Activated B cell treated with CpG ODN at 0.5 μM for 24 hours (primary cell): ENCODE measurements around the gene PCBP1. TPM values are rescaled to one million over a fixed set of nuclear protein-coding genes. Genes with fewer than 3 reads are reported as not detected.
"Not testable (repeated sequence)": the region's sequence is repeated elsewhere in the genome, so short reads cannot be mapped to it uniquely, and the experiment has no call there.

Experiments used
- ATAC-seq: fragments of 200-7000 bp; cut with Tn5 transposase; one replicate; pipeline ENCODE4 v1.10.0; 2021; ENCODE audit warnings: low read depth, mild to moderate bottlenecking, moderate library complexity
- CTCF ChIA-PET: fragments of 350-600 bp; sonication (Branson Sonifier 250); formaldehyde crosslinking; loops from one replicate; lab custom pipeline; 2021; ENCODE audit warnings: antibody characterized with exemption; lab: Charles Lee
- POLR2A ChIA-PET: fragments of 350-600 bp; sonication (Branson Sonifier 250); formaldehyde crosslinking; loops from one replicate; lab custom pipeline; 2021; ENCODE audit warnings: antibody characterized with exemption; lab: Charles Lee
- DNase-seq: peaks from one replicate; pipeline ENCODE4 v3.0.0; 2022
- H3K27ac Mint-ChIP-seq: one replicate; pipeline ENCODE4 v1.8.0; 2020; ENCODE audit warnings: mixed read lengths
- H3K27me3 Mint-ChIP-seq: one replicate; pipeline ENCODE4 v1.8.0; 2021; ENCODE audit warnings: mixed read lengths
- H3K36me3 Mint-ChIP-seq: one replicate; pipeline ENCODE4 v1.8.0; 2021; ENCODE audit warnings: low read depth, mixed read lengths
- H3K4me1 Mint-ChIP-seq: one replicate; pipeline ENCODE4 v1.8.0; 2021; ENCODE audit warnings: mixed read lengths
- H3K4me3 Mint-ChIP-seq: one replicate; pipeline ENCODE4 v1.8.0; 2020; ENCODE audit warnings: mild to moderate bottlenecking, mixed read lengths
- H3K9me3 Mint-ChIP-seq: one replicate; pipeline ENCODE4 v1.8.0; 2020; ENCODE audit warnings: mixed read lengths
- intact Hi-C: fragments of 100-400 bp; cut with micrococcal nuclease; formaldehyde crosslinking; loops from one replicate; pipeline ENCODE4 v1.15.1; 2024
- total RNA-seq: library from RNA; stranded (reverse); gene quantifications from 2 replicates; pipeline ENCODE4 v1.2.3, GENCODE V29; 2022
- TF ChIP-seq, protein P1 (sequence below): fragments of 200-600 bp; IDR thresholded peaks from one replicate; pipeline ENCODE4 v1.8.0; 2022; ENCODE audit warnings: antibody characterized with exemption, mild to moderate bottlenecking

The PCBP1 gene
- total RNA-seq, 1 donor from 2014 or later, result 370 TPM

DNA sequence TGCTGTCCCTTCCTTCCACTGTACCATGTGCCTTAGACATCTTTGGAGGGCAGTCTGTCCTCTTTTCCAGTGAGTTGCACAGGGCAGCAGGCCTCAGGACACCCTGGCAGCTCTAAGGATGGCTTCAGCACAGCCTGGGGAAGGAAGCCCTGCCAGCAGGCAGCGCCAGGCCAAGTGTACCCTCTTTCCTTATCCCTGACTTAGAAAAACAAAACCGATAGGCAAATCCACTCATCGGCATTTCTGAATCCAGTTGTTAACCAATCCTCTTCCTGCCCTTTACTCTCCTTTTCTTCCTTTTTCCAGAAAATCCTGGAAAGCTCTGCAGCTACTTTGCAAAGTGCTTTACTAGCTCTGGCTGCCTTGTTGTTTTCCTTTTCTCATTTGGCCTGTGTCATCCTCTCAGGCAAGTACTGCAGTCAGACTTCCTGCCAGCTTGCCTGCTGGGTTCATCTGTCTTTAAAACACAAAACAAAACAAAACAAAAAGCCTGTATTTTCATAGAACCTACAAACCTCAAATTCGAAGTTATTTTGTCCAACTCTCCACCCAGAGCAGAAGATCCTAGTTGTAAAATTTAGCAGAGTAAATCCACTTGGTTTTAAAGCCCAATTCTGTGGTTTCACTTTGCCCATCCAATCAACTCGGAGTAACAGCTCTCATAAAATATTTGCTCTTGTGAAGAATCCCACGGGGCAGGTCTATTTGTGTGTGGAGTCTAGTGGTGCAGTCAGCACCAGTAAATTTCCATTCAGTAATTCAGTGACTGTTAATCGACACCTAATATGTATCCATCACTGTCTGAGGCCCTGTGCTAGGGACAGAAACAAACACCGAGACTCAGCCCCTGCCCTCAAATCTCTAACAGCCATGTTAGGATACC lies 45.2 kb downstream of the PCBP1 start:
- ChIA-PET POLR2A (interaction anchor here (0.5 to 15.1 kb wide), 11 partner anchors 8 to 218 kb away, joined by 3 to 976 read pairs (median 33); partner anchors contain the start of genes C2orf42, MXD1, PCBP1 and SNRPG), CTCF (interaction anchor here (1.0 to 3.0 kb wide), 7 partner anchors 8 to 219 kb away, joined by 3 to 17 read pairs (median 9); no protein-coding TSS in a partner anchor)
- TF ChIP-seq, protein P1, sequence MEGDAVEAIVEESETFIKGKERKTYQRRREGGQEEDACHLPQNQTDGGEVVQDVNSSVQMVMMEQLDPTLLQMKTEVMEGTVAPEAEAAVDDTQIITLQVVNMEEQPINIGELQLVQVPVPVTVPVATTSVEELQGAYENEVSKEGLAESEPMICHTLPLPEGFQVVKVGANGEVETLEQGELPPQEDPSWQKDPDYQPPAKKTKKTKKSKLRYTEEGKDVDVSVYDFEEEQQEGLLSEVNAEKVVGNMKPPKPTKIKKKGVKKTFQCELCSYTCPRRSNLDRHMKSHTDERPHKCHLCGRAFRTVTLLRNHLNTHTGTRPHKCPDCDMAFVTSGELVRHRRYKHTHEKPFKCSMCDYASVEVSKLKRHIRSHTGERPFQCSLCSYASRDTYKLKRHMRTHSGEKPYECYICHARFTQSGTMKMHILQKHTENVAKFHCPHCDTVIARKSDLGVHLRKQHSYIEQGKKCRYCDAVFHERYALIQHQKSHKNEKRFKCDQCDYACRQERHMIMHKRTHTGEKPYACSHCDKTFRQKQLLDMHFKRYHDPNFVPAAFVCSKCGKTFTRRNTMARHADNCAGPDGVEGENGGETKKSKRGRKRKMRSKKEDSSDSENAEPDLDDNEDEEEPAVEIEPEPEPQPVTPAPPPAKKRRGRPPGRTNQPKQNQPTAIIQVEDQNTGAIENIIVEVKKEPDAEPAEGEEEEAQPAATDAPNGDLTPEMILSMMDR, result no peak
- no peaks in the 10 kb centered on the region for H3K9me3 Mint-ChIP-seq
- peak overlapping the region; percentile 92 for H3K4me3 Mint-ChIP-seq
- peak overlapping the region; percentile 99 for H3K27ac Mint-ChIP-seq
- peaks cover 72% of the 10 kb centered on the region for H3K4me1 Mint-ChIP-seq
- DNase-seq (no peak), ATAC-seq (peak; percentile 72)
- intact Hi-C loops, result loop anchor here (1.0 to 2.0 kb wide), 4 partner anchors 8 to 46 kb away; partner anchors contain the start of gene PCBP1
- H3K27me3 Mint-ChIP-seq, result no peaks in the 10 kb centered on the region
- H3K36me3 Mint-ChIP-seq, result peaks cover 4% of the 10 kb centered on the region

DNA sequence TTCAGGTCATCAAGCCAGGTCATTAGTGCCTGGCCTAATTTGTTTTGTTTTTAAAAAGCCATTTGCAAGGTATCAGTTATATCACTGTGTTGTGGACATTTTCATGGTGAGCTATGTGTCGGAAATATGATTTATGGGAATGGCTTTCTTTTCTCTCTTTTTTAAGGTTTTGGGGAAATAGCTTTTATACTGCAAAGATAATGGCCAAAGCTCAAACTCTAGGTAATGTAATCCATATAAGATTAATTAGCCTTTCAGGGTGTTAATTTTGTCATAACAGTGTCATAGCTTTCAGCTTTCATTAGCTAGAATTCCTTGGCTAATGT lies 45.8 kb downstream of the PCBP1 start:
- POLR2A ChIA-PET, result interaction anchor here (0.5 to 15.1 kb wide), 12 partner anchors 9 to 226 kb away, joined by 3 to 976 read pairs (median 28); partner anchors contain the start of genes C2orf42, MXD1, PCBP1 and SNRPG
- ATAC-seq, result no peak
- intact Hi-C loops, result loop anchor here (1.0 to 2.0 kb wide), 3 partner anchors 8 to 46 kb away; partner anchors contain the start of gene PCBP1
- CTCF ChIA-PET, result interaction anchor here (1.0 to 3.0 kb wide), 8 partner anchors 9 to 220 kb away, joined by 3 to 17 read pairs (median 8); no protein-coding TSS in a partner anchor
- no peaks in the 10 kb centered on the region for H3K9me3 Mint-ChIP-seq
- no peak for DNase-seq
- H3K36me3 Mint-ChIP-seq, result peaks cover 4% of the 10 kb centered on the region
- H3K27me3 Mint-ChIP-seq, result no peaks in the 10 kb centered on the region
- TF ChIP-seq, protein P1, result no peak
- peak overlapping the region; percentile 99 for H3K27ac Mint-ChIP-seq
- peaks cover 69% of the 10 kb centered on the region for H3K4me1 Mint-ChIP-seq
- H3K4me3 Mint-ChIP-seq, result peak overlapping the region; percentile 92

DNA sequence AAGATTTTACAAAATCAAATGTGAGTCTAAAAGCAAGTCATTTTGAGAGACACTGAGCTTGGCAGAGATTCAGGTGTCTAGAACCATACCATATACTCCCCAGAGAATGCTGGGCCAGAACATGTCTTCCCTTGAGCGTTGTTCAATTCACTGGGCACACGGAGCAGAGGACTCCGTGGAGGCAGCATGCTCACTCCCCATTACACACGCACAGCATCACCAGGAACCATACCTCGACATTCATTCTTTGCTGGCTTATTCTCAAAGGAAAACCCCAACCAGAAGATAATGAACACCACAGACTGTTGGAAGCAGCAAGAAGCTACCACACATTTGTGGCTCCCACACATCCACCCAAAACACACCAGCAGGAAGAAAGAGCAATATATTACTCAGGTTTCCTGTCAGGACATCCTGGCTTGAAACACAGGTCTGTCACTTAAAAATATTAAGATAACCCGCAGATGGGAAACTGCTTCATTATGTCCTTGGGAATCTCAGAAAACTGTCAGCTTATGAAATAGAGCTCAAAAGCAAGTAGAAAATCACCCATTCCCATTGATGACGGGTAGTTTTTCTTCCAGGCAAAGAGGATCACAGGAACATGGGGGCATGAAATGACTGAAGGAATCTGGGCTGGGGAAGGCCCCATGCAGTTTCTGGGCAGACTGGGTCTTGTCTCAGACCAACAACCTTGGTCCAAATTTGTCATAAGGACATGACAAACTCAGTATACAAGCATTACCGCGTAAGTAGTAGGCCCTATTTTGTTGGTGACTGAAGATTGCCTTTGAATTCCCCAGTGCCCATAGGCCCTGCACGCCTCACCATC lies 46.4 kb downstream of the PCBP1 start:
- DNase-seq, result no peak
- ChIA-PET POLR2A (interaction anchor here (1.2 to 15.1 kb wide), 11 partner anchors 8 to 227 kb away, joined by 3 to 976 read pairs (median 33); partner anchors contain the start of genes C2orf42, MXD1, PCBP1 and SNRPG), CTCF (interaction anchor here (1.0 to 3.0 kb wide), 8 partner anchors 9 to 221 kb away, joined by 3 to 17 read pairs (median 8); no protein-coding TSS in a partner anchor)
- TF ChIP-seq, protein P1, result no peak
- Mint-ChIP-seq H3K27me3 (no peaks in the 10 kb centered on the region), H3K36me3 (peaks cover 4% of the 10 kb centered on the region), H3K9me3 (no peaks in the 10 kb centered on the region), H3K27ac (peak overlapping the region; percentile 99), H3K4me3 (peak overlapping the region; percentile 92), H3K4me1 (peaks cover 67% of the 10 kb centered on the region)
- intact Hi-C loops, result loop anchor here (1.0 to 2.0 kb wide), 3 partner anchors 8 to 47 kb away; partner anchors contain the start of gene PCBP1
- ATAC-seq, result peak; percentile 47

DNA sequence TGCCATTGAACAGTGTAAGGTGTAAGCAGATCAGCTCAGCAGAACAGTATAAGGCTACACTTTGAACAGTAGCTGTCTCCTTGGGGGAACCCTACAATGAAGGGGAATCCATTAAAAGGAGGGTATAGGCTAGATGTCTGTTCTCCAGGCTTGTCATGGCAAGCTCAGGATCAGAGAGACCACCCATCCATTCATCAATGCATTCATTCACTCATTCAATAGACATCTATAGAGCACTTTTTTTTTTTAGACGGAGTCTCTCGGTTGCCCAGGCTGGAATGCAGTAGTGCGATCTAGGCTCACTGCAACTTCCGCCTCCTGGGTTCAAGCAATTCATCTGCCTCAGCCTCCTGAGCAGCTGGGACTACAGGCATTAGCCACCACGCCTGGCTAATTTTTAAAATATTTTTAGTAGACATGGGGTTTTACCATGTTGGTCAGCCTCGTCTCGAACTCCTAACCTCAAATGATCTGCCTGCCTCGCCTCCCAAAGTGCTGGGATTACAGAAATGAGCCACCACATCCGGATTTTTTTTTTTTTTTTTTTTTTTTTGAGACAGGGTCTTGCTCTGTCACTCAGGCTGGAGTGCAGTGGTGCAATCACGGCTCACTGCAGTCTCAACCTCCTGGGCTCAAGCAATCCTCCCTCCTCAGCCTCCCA lies 47.2 kb downstream of the PCBP1 start:
- H3K4me1 Mint-ChIP-seq, result peaks cover 67% of the 10 kb centered on the region

More for the DNA sequence above, 47.2 kb downstream of the PCBP1 start:
- ChIA-PET CTCF (interaction anchor here (1.5 to 3.0 kb wide), 4 partner anchors 10 to 64 kb away, joined by 4 to 17 read pairs (median 10); no protein-coding TSS in a partner anchor), POLR2A (interaction anchor here (0.7 to 15.1 kb wide), 11 partner anchors 8 to 1657 kb away, joined by 3 to 976 read pairs (median 33); partner anchors contain the start of genes C2orf42, MXD1, PCBP1 and SNRPG)
- H3K9me3 Mint-ChIP-seq, H3K27me3 Mint-ChIP-seq, H3K36me3 Mint-ChIP-seq, DNase-seq, ATAC-seq, intact Hi-C loops: not testable (repeated sequence)
- Mint-ChIP-seq H3K27ac (peak overlapping the region; percentile 99), H3K4me3 (peak overlapping the region; percentile 92)

Other genes starting within 250 kb of the PCBP1 start
- gene SNRNP27, start 193.5 kb upstream of the PCBP1 start, total RNA-seq, result 43.0 and 49.1 TPM in 2 replicates
- 10.9 and 11.8 TPM in 2 replicates for gene MXD1, start 172.4 kb upstream of the PCBP1 start, total RNA-seq
- 0.47 and 0.56 TPM in 2 replicates for gene ASPRV1, start 125.8 kb upstream of the PCBP1 start, total RNA-seq
- 28.4 and 34.8 TPM in 2 replicates for gene C2orf42, start 103.5 kb downstream of the PCBP1 start, total RNA-seq
- 129 and 149 TPM in 2 replicates for gene TIA1, start 161.2 kb downstream of the PCBP1 start, total RNA-seq
- gene PCYOX1, start 170.7 kb downstream of the PCBP1 start, total RNA-seq, result 7.3 and 7.8 TPM in 2 replicates
- 168 and 183 TPM in 2 replicates for gene SNRPG, start 206.3 kb downstream of the PCBP1 start, total RNA-seq
- gene FAM136A, start 214.6 kb downstream of the PCBP1 start, total RNA-seq, result 38.9 and 41.0 TPM in 2 replicates